ENCODE measurements around the gene TNNC2. TPM values are rescaled to one million over a fixed set of nuclear protein-coding genes. Genes with fewer than 3 reads are reported as not detected.

The TNNC2 gene
- total RNA-seq, 2 experiments from 2014 or later = not detected

- H3K27ac ChIP-seq (ENCODE audit: low read depth, low read length, poor library complexity, severe bottlenecking) = peak overlapping the region; percentile 79
- CTCF ChIA-PET (ENCODE audit: unreplicated experiment) = interaction anchor here (1.4 kb wide), 1 partner anchor 157 kb away, joined by 4 read pairs; no protein-coding TSS in a partner anchor
- TF ChIP-seq CTCF (conservative IDR thresholded peaks at IDR 0.05; ENCODE audit: low read length) (no peak), EZH2phosphoT487 (IDR thresholded peaks at IDR 0.05; ENCODE audit: borderline replicate concordance, low read depth, low read length) (no peak)
- peaks cover 28% of the 10 kb centered on the region for H3K79me2 ChIP-seq (ENCODE audit: insufficient read depth, low read depth, low read length)
- H4K20me1 ChIP-seq (ENCODE audit: insufficient read depth, low read length) = no peaks in the 10 kb centered on the region
- no peaks in the 10 kb centered on the region for H3K9me2 ChIP-seq (ENCODE audit: insufficient read depth, low read length)
- POLR2A ChIA-PET = interaction anchor here (1.1 to 1.3 kb wide), 2 partner anchors 45 to 68 kb away, joined by 4 to 7 read pairs; partner anchors contain the start of gene ZSWIM1
- TSS peak; percentile 77 for BruUV-seq (replicated peaks)
- intact Hi-C loops (cut with micrococcal nuclease; ENCODE audit: unreplicated experiment) = loop anchor here (5.0 kb wide), 1 partner anchor 159 kb away; the partner anchor contains the start of gene ZNF335
- no peak for DNase-seq (ENCODE audit: low spot score)
- peaks cover 93% of the 10 kb centered on the region for H3K36me3 ChIP-seq (ENCODE audit: insufficient read depth, low read length)
- peaks cover 10% of the 10 kb centered on the region; the same call in 1 of the 2 replicates for H3K9me3 ChIP-seq (ENCODE audit: low read length)
- H3K4me3 ChIP-seq (ENCODE audit: low read depth, low read length, poor library complexity, severe bottlenecking) = peak overlapping the region; percentile 82
- peak overlapping the region; percentile 65 for H3K4me2 ChIP-seq (ENCODE audit: low read length)
- peaks cover 19% of the 10 kb centered on the region for H3K4me1 ChIP-seq (ENCODE audit: insufficient read depth, low read length, poor library complexity, severe bottlenecking)
- no peak overlapping the region for H2AFZ ChIP-seq (ENCODE audit: low read length)
Measured at GRCh38 chr20:45813489-45813888, 13.6 kb downstream of the TNNC2 start.

DNA sequence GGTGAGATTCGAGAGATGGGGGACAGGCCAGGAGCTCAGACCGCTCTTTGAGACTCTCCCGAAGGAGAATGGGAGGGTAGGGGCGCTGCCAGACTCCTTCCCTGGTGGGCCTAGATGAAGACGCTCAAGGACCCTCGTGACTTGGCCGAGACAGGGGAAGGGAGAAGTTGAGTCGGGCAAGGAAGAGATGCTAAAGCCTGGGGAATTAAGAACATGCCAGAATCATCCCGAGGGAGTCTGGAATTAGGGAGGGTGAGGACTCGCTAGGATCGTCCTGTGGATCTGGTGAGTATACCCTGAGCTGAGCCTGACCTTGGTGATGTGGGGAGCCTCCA, 14.1 kb downstream of the TNNC2 start:
- H3K27ac ChIP-seq (ENCODE audit: low read depth, low read length, poor library complexity, severe bottlenecking) = peak overlapping the region; percentile 79
- H3K4me2 ChIP-seq (ENCODE audit: low read length) = peak overlapping the region; percentile 65
- H3K9me2 ChIP-seq (ENCODE audit: insufficient read depth, low read length) = no peaks in the 10 kb centered on the region
- TF ChIP-seq EZH2phosphoT487 (IDR thresholded peaks at IDR 0.05; ENCODE audit: borderline replicate concordance, low read depth, low read length) = no peak
- TF ChIP-seq CTCF (conservative IDR thresholded peaks at IDR 0.05; ENCODE audit: low read length) = no peak
- no peak for DNase-seq (ENCODE audit: low spot score)
- ChIA-PET POLR2A (interaction anchor here (1.1 to 1.3 kb wide), 2 partner anchors 45 to 68 kb away, joined by 4 to 7 read pairs; partner anchors contain the start of gene ZSWIM1), CTCF (ENCODE audit: unreplicated experiment) (interaction anchor here (0.8 to 1.4 kb wide), 2 partner anchors 13 to 157 kb away, joined by 3 to 4 read pairs; no protein-coding TSS in a partner anchor)
- peaks cover 19% of the 10 kb centered on the region for H3K4me1 ChIP-seq (ENCODE audit: insufficient read depth, low read length, poor library complexity, severe bottlenecking)
- peak overlapping the region; percentile 61; the same call in 1 of the 2 replicates for H2AFZ ChIP-seq (ENCODE audit: low read length)
- H4K20me1 ChIP-seq (ENCODE audit: insufficient read depth, low read length) = no peaks in the 10 kb centered on the region
- H3K4me3 ChIP-seq (ENCODE audit: low read depth, low read length, poor library complexity, severe bottlenecking) = peak overlapping the region; percentile 82
- peaks cover 94% of the 10 kb centered on the region for H3K36me3 ChIP-seq (ENCODE audit: insufficient read depth, low read length)
- peaks cover 28% of the 10 kb centered on the region for H3K79me2 ChIP-seq (ENCODE audit: insufficient read depth, low read depth, low read length)
- intact Hi-C loops (cut with micrococcal nuclease; ENCODE audit: unreplicated experiment) = loop anchor here (5.0 kb wide), 1 partner anchor 159 kb away; the partner anchor contains the start of gene ZNF335
- H3K9me3 ChIP-seq (ENCODE audit: low read length) = peaks cover 10% of the 10 kb centered on the region; the same call in 1 of the 2 replicates
- no TSS peak for BruUV-seq (replicated peaks)

All from OCI-LY7 (cell line).